Measurements from ENCODE around the gene NINJ1. TPM values are rescaled to one million over a fixed set of nuclear protein-coding genes. Genes with fewer than 3 reads are reported as not detected.

The NINJ1 gene
- total RNA-seq, 1 experiment from 2014 or later, result 30.5 TPM

DNA sequence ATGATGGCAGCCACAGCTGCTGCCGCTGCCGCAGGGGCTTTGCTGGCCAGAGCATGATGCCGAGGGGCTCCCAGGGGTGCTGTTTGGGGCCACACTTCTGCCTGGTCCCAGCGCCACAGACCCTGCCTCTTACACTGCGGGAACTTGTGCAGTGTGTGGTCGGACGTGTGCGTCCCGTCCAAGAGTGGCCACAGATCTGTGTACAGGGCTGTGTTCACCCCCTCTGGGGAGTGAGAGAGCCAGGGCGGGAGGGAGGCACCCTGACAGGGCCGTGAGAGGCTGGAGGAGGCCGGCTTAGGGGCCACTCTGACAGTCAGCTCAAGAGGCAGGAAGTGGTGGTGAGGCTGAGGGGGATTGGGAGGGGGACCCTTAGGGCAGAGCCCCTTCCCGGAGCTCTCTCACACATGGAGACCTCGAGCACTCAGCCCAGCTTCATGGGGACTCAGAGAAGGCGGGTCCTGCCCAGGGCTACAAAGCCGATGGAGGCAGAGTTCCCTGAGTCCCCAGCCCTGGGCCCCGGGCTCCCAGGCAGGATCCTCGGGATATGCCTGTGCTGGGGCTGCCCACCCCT lies 51.1 kb downstream of the NINJ1 start:
- ChIA-PET POLR2A (ENCODE audit: unreplicated experiment) (no interaction called here), CTCF (no interaction called here)
- Histone ChIP-seq H3K27ac (ENCODE audit: low read length) (no peak overlapping the region), H3K4me2 (ENCODE audit: low read length) (no peak overlapping the region), H3K27me3 (ENCODE audit: low read length) (no peaks in the 10 kb centered on the region), H4K20me1 (ENCODE audit: low read length) (no peaks in the 10 kb centered on the region), H3K4me1 (ENCODE audit: insufficient read depth, low read length) (no peaks in the 10 kb centered on the region), H3K79me2 (ENCODE audit: low read length) (no peaks in the 10 kb centered on the region), H3K9me2 (replicated peaks; ENCODE audit: low read length) (no peaks in the 10 kb centered on the region), H3K36me3 (ENCODE audit: low read depth, low read length) (no peaks in the 10 kb centered on the region), H3K4me3 (ENCODE audit: low read length) (no peak overlapping the region), H3K9ac (ENCODE audit: low read length) (no peak overlapping the region), H3K9me3 (ENCODE audit: low read length) (no peaks in the 10 kb centered on the region), H3F3A (ENCODE audit: low read length, unreplicated experiment) (no peaks in the 10 kb centered on the region), H2AFZ (ENCODE audit: low read length) (no peak overlapping the region)
- no TSS peak for BruUV-seq (replicated peaks)
- intact Hi-C loops (cut with micrococcal nuclease), result no loop called here
- ATAC-seq, result no peak
- TF ChIP-seq, protein P1, sequence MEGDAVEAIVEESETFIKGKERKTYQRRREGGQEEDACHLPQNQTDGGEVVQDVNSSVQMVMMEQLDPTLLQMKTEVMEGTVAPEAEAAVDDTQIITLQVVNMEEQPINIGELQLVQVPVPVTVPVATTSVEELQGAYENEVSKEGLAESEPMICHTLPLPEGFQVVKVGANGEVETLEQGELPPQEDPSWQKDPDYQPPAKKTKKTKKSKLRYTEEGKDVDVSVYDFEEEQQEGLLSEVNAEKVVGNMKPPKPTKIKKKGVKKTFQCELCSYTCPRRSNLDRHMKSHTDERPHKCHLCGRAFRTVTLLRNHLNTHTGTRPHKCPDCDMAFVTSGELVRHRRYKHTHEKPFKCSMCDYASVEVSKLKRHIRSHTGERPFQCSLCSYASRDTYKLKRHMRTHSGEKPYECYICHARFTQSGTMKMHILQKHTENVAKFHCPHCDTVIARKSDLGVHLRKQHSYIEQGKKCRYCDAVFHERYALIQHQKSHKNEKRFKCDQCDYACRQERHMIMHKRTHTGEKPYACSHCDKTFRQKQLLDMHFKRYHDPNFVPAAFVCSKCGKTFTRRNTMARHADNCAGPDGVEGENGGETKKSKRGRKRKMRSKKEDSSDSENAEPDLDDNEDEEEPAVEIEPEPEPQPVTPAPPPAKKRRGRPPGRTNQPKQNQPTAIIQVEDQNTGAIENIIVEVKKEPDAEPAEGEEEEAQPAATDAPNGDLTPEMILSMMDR (conservative IDR thresholded peaks at IDR 0.05; ENCODE audit: low read depth, low read length), result no peak
- no peak for TF ChIP-seq EZH2 (IDR thresholded peaks at IDR 0.05; ENCODE audit: low read length, unreplicated experiment)
- TF ChIP-seq EZH2phosphoT487 (IDR thresholded peaks at IDR 0.05; ENCODE audit: borderline replicate concordance, low read length), result no peak
- DNase-seq, result no peak

DNA sequence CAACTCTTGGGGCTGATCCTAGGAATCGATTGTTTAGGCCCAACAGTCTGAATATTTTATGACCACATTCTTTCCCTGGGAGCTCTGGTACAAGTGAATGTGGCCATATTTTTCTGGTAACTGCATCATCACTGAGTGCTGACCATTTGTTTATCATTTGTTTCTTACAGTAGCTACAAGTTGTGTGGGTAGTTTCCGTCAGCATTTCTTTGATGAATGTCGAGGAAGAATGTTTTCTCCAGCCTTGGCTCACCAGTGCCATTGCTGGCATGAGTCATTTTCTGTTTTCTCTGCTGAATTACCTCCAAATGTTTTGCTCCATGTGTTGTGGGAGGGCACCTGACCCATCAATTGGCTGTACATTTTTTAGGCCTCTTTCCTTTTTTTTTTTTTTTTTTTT lies 52.1 kb downstream of the NINJ1 start:
- Histone ChIP-seq H3K9me2 (replicated peaks; ENCODE audit: low read length) (no peaks in the 10 kb centered on the region), H4K20me1 (ENCODE audit: low read length) (no peaks in the 10 kb centered on the region), H3K79me2 (ENCODE audit: low read length) (no peaks in the 10 kb centered on the region), H3K27me3 (ENCODE audit: low read length) (no peaks in the 10 kb centered on the region), H3K27ac (ENCODE audit: low read length) (no peak overlapping the region), H3K36me3 (ENCODE audit: low read depth, low read length) (no peaks in the 10 kb centered on the region), H2AFZ (ENCODE audit: low read length) (no peak overlapping the region), H3K9ac (ENCODE audit: low read length) (no peak overlapping the region), H3K9me3 (ENCODE audit: low read length) (no peaks in the 10 kb centered on the region), H3F3A (ENCODE audit: low read length, unreplicated experiment) (no peaks in the 10 kb centered on the region), H3K4me1 (ENCODE audit: insufficient read depth, low read length) (no peaks in the 10 kb centered on the region), H3K4me2 (ENCODE audit: low read length) (no peak overlapping the region), H3K4me3 (ENCODE audit: low read length) (no peak overlapping the region)
- ChIA-PET CTCF (no interaction called here), POLR2A (ENCODE audit: unreplicated experiment) (no interaction called here)
- intact Hi-C loops (cut with micrococcal nuclease), result no loop called here
- BruUV-seq (replicated peaks), result no TSS peak
- TF ChIP-seq EZH2 (IDR thresholded peaks at IDR 0.05; ENCODE audit: low read length, unreplicated experiment) (no peak), EZH2phosphoT487 (IDR thresholded peaks at IDR 0.05; ENCODE audit: borderline replicate concordance, low read length) (no peak)
- TF ChIP-seq, protein P1 (conservative IDR thresholded peaks at IDR 0.05; ENCODE audit: low read depth, low read length), result no peak
- DNase-seq (no peak), ATAC-seq (no peak)

DNA sequence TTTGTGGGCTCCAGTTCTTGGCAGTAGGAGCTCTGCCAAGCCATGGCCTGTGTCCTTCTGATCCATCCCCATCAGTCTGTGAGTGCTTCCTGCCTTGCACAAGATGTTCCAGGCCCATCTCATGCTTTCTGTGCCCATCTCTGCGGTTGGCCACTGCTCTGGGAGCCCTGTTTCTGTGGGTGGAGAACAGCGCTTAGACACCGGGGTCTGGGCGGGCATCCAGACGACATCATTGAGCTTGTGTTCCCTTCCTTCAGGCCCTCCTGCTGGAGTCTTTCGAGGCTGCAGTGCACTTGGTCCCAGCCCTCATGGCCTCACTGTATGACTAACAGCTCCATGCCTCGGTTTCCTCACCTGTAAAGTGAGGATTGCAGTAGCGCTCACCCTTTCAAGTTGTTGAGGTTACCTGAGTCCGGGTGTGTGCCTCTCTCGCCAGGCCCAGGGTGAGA lies 52.9 kb downstream of the NINJ1 start:
- Histone ChIP-seq H3K4me3 (ENCODE audit: low read length) (no peak overlapping the region), H3K79me2 (ENCODE audit: low read length) (no peaks in the 10 kb centered on the region), H4K20me1 (ENCODE audit: low read length) (no peaks in the 10 kb centered on the region), H3F3A (ENCODE audit: low read length, unreplicated experiment) (no peaks in the 10 kb centered on the region), H3K9ac (ENCODE audit: low read length) (no peak overlapping the region), H3K9me3 (ENCODE audit: low read length) (no peaks in the 10 kb centered on the region), H3K36me3 (ENCODE audit: low read depth, low read length) (no peaks in the 10 kb centered on the region), H2AFZ (ENCODE audit: low read length) (no peak overlapping the region), H3K4me2 (ENCODE audit: low read length) (no peak overlapping the region), H3K27ac (ENCODE audit: low read length) (no peak overlapping the region), H3K9me2 (replicated peaks; ENCODE audit: low read length) (no peaks in the 10 kb centered on the region), H3K4me1 (ENCODE audit: insufficient read depth, low read length) (no peaks in the 10 kb centered on the region), H3K27me3 (ENCODE audit: low read length) (no peaks in the 10 kb centered on the region)
- DNase-seq, result no peak
- no peak for ATAC-seq
- intact Hi-C loops (cut with micrococcal nuclease), result no loop called here
- POLR2A ChIA-PET (ENCODE audit: unreplicated experiment), result no interaction called here
- CTCF ChIA-PET, result no interaction called here
- BruUV-seq (replicated peaks), result no TSS peak
- TF ChIP-seq EZH2phosphoT487 (IDR thresholded peaks at IDR 0.05; ENCODE audit: borderline replicate concordance, low read length) (no peak), EZH2 (IDR thresholded peaks at IDR 0.05; ENCODE audit: low read length, unreplicated experiment) (no peak)
- TF ChIP-seq, protein P1 (conservative IDR thresholded peaks at IDR 0.05; ENCODE audit: low read depth, low read length), result no peak
